ENCODE results near the gene FBXO17.

- TF ChIP-seq CTCF (IDR thresholded peaks at IDR 0.05) (no peak), POLR2AphosphoS5 (IDR thresholded peaks at IDR 0.05) (no peak), POLR2A (IDR thresholded peaks at IDR 0.05) (no peak)
Measured at GRCh38 chr19:38922482-38922881, 53.1 kb downstream of the FBXO17 start.
